ENCODE data around the gene COX18.

GRCh38 chr4:73007526-73008100 lies 61.9 kb downstream of the COX18 start:
- no peak for TF ChIP-seq POLR2AphosphoS5 (IDR thresholded peaks at IDR 0.05; ENCODE audit: borderline replicate concordance, low read depth, low read length)
- no peak for TF ChIP-seq EZH2 (IDR thresholded peaks at IDR 0.05)
- no peak for TF ChIP-seq FOXP2 (optimal IDR thresholded peaks at IDR 0.05; ENCODE audit: control extremely low read depth, extremely low read length, insufficient read depth)

Measured in SK-N-MC (cell line).